Lung (tissue), 12 donors: ENCODE data around the gene APAF1. TPM values are rescaled to one million over a fixed set of nuclear protein-coding genes. Genes with fewer than 3 reads are reported as not detected.

ENCODE experiments used
- ATAC-seq: fragments of 200-7000 bp; cut with Tn5 transposase; one replicate; pipeline ENCODE4 v1.9.1; 2020; ENCODE audit warnings: moderate number of reproducible peaks; ENCODE audit not compliant: insufficient read depth, low FRiP score
- DNase-seq, 3 donors: peaks; one replicate each; pipeline ENCODE4 v3.0.0-alpha.2; 2013 to 2017
- H3K27ac ChIP-seq, 2 donors: one replicate each; pipeline ENCODE4 v1.5.1; 2013; ENCODE audit warnings: mild to moderate bottlenecking in 2 of 2, moderate library complexity in 2 of 2, control low read depth in 1 of 2, inconsistent platforms in 1 of 2, low read depth in 1 of 2, low read length in 1 of 2
- H3K27me3 ChIP-seq, 3 donors: one replicate each; pipeline ENCODE4 v1.5.1; 2013; ENCODE audit warnings: low read length in 2 of 3; ENCODE audit not compliant: control insufficient read depth in 3 of 3, insufficient read depth in 3 of 3
- H3K36me3 ChIP-seq, 4 donors: one replicate each; pipeline ENCODE4 v1.5.1; 2013; ENCODE audit warnings: low read length in 4 of 4, mild to moderate bottlenecking in 1 of 4, moderate library complexity in 1 of 4; ENCODE audit not compliant: control insufficient read depth in 4 of 4, insufficient read depth in 4 of 4
- H3K4me1 ChIP-seq, 5 donors: one replicate each; pipeline ENCODE4 v1.5.1; 2013; ENCODE audit warnings: low read length in 5 of 5, mild to moderate bottlenecking in 2 of 5, moderate library complexity in 1 of 5; ENCODE audit not compliant: control insufficient read depth in 5 of 5, insufficient read depth in 5 of 5
- H3K4me3 ChIP-seq: one replicate; pipeline ENCODE4 v1.5.1; 2013; ENCODE audit warnings: mild to moderate bottlenecking, control low read depth, moderate library complexity
- H3K9ac ChIP-seq, 2 donors: one replicate each; pipeline ENCODE4 v1.5.1; 2013; ENCODE audit warnings: low read length in 2 of 2, control low read depth in 1 of 2; ENCODE audit not compliant: insufficient read depth in 1 of 2
- H3K9me3 ChIP-seq, 4 donors: one replicate each; pipeline ENCODE4 v1.5.1; 2013; ENCODE audit warnings: low read length in 3 of 4, mild to moderate bottlenecking in 1 of 4, moderate library complexity in 1 of 4; ENCODE audit not compliant: control insufficient read depth in 4 of 4, insufficient read depth in 3 of 4
- WGBS, 2 donors: extraction: QIAGEN DNeasy Blood & Tissue Kit; methylation state at CpG; one replicate each; pipeline ENCODE4 v1.1.7; 2013; 5-methylcytosine and 5-hydroxymethylcytosine counted together
- polyA plus RNA-seq, 2 donors: library from polyadenylated mRNA; stranded (reverse); fragments of 200-250 nt; gene quantifications; one replicate each; pipeline ENCODE4 v1.2.1, GENCODE V29; 2013
- total RNA-seq, 2 donors: library from RNA; depleted of rRNA in 1 of 2; stranded (reverse); fragments of >200 nt in 1 of 2; gene quantifications; one replicate each; pipeline ENCODE4 v1.2.1, GENCODE V29; 2014 to 2021
- TF ChIP-seq, protein P1 (sequence below): IDR thresholded peaks from 2 replicates; pipeline ENCODE4 v1.5.1; 2012; ENCODE audit warnings: mild to moderate bottlenecking; ENCODE audit errors: control extremely low read depth, extremely low read depth
- donor health status: control.
- donor health status: control.
- donor health status: Bipolar disorder and iron deficiency.
- donor health status: healthy.
- donor health status: DM: yes; HTN: yes; CAD: no.

The APAF1 gene
- total and polyA plus RNA-seq, 4 donors: 6.6 to 53.2 (median 13.7) TPM

- Histone ChIP-seq H3K27me3 (no peaks in the 10 kb centered on the region), H3K36me3 (peaks cover 15 to 41% (median 34%) of the 10 kb centered on the region in 4 donors), H3K9ac (no peak overlapping the region), H3K4me3 (no peak overlapping the region), H3K27ac (no peak overlapping the region), H3K9me3 (peaks cover 0 to 2% (median 0%) of the 10 kb centered on the region in 4 donors), H3K4me1 (no peaks in the 10 kb centered on the region)
- no peak for DNase-seq
- no peak for ATAC-seq
- WGBS, 2 donors: 95 to 97% methylated on average over 7 of the region's 7 CpGs
- TF ChIP-seq, protein P1, sequence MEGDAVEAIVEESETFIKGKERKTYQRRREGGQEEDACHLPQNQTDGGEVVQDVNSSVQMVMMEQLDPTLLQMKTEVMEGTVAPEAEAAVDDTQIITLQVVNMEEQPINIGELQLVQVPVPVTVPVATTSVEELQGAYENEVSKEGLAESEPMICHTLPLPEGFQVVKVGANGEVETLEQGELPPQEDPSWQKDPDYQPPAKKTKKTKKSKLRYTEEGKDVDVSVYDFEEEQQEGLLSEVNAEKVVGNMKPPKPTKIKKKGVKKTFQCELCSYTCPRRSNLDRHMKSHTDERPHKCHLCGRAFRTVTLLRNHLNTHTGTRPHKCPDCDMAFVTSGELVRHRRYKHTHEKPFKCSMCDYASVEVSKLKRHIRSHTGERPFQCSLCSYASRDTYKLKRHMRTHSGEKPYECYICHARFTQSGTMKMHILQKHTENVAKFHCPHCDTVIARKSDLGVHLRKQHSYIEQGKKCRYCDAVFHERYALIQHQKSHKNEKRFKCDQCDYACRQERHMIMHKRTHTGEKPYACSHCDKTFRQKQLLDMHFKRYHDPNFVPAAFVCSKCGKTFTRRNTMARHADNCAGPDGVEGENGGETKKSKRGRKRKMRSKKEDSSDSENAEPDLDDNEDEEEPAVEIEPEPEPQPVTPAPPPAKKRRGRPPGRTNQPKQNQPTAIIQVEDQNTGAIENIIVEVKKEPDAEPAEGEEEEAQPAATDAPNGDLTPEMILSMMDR: no peak
These were observed 34.0 kb downstream of the APAF1 start for GRCh38 chr12:98678946-98679610.

- Histone ChIP-seq H3K9me3 (peaks cover 0 to 2% (median 0%) of the 10 kb centered on the region in 4 donors), H3K36me3 (peaks cover 15 to 42% (median 32%) of the 10 kb centered on the region in 4 donors), H3K4me3 (no peak overlapping the region), H3K27ac (no peak overlapping the region), H3K9ac (no peak overlapping the region), H3K27me3 (no peaks in the 10 kb centered on the region), H3K4me1 (no peaks in the 10 kb centered on the region)
- 96 to 99% methylated on average over 15 of the region's 15 CpGs for WGBS, 2 donors
- DNase-seq (no peak), ATAC-seq (no peak)
- TF ChIP-seq, protein P1: no peak
These were observed 34.5 kb downstream of the APAF1 start for GRCh38 chr12:98679611-98680005.

DNA sequence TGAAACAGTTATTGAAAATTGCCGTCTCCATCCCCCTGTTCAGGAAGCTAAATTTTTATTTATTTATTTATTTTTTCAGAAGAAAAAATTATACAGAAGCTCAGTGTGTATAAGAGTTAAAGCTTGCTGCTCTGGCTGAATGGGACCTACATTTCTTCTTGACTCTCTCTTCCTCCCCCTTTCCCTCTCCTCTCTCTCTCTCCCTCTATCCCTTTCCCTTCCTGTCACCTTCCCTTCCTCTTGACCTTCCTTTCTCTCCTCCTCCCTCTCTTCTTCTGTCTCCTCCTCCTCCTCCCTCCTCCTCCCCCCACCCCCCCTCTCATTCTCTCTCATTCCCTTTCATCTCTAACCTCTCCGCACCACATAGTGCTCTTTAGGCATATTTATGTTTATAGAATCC lies 39.1 kb downstream of the APAF1 start:
- Histone ChIP-seq H3K4me1 (no peaks in the 10 kb centered on the region), H3K27me3 (no peaks in the 10 kb centered on the region), H3K9me3 (peaks cover 0 to 2% (median 0%) of the 10 kb centered on the region in 4 donors), H3K4me3 (no peak overlapping the region), H3K27ac (no peak overlapping the region), H3K36me3 (peaks cover 21 to 42% (median 31%) of the 10 kb centered on the region in 4 donors), H3K9ac (no peak overlapping the region)
- ATAC-seq (no peak), DNase-seq (no peak)
- TF ChIP-seq, protein P1: no peak
- 93 to 98% methylated on average over 2 of the region's 2 CpGs for WGBS, 2 donors
